ENCODE results near the gene SLC9C1.
A peak's percentile ranks its signal among the peaks of the same experiment; 100 is the strongest.

Gene SLC9C1

GRCh38 chr3:112293368-112294321 is at the start of gene SLC9C1:
Gene SLC9C1 (minus strand): TSS chr3:112294216. CDS start chr3:112286791, 7,425 bp downstream.
- DNase-seq: peak in 11 of 14 donors; percentile 14 to 85 (median 63)

- DNase-seq: no peak
These were observed 47.4 kb upstream of the SLC9C1 start for GRCh38 chr3:112341386-112341785.

GRCh38 chr3:112339609-112340008 is 45.6 kb upstream of the SLC9C1 start:
- no peak for DNase-seq

- no peak for DNase-seq
These were observed 45.1 kb upstream of the SLC9C1 start for GRCh38 chr3:112339134-112339533.

- DNase-seq: no peak
These were observed 44.7 kb upstream of the SLC9C1 start for GRCh38 chr3:112338727-112339056.

- DNase-seq: no peak
These were observed 44.2 kb upstream of the SLC9C1 start for GRCh38 chr3:112338021-112338726.

- DNase-seq: no peak
These were observed 41.4 kb upstream of the SLC9C1 start for GRCh38 chr3:112335434-112335781.

GRCh38 chr3:112334691-112335433 is 40.8 kb upstream of the SLC9C1 start:
- DNase-seq: no peak

GRCh38 chr3:112333381-112334317 is 39.6 kb upstream of the SLC9C1 start:
- peak in 9 of 14 donors; percentile 36 to 87 (median 68) for DNase-seq

GRCh38 chr3:112333002-112333380 is 39.0 kb upstream of the SLC9C1 start, which contains the start of gene CD200:
Gene CD200 (plus strand): TSS chr3:112333156. CDS start chr3:112333213, 57 bp downstream.
- peak in 10 of 14 donors; percentile 30 to 83 (median 68) for DNase-seq

GRCh38 chr3:112331851-112332250 is 37.8 kb upstream of the SLC9C1 start:
- DNase-seq: no peak

GRCh38 chr3:112327371-112327951 is 33.4 kb upstream of the SLC9C1 start:
- DNase-seq: peak in 2 of 14 donors; percentile 12 to 31

GRCh38 chr3:112321867-112322652 is 28.0 kb upstream of the SLC9C1 start:
- DNase-seq: no peak

- no peak for DNase-seq
These were observed 26.7 kb upstream of the SLC9C1 start for GRCh38 chr3:112320691-112321090.

- no peak for DNase-seq
These were observed 25.7 kb upstream of the SLC9C1 start for GRCh38 chr3:112319516-112320276.

- no peak for DNase-seq
These were observed 21.8 kb upstream of the SLC9C1 start for GRCh38 chr3:112315791-112316190.

- DNase-seq: no peak
These were observed 20.6 kb upstream of the SLC9C1 start for GRCh38 chr3:112314649-112315048.

GRCh38 chr3:112308151-112308911 is 14.3 kb upstream of the SLC9C1 start:
- DNase-seq: no peak

GRCh38 chr3:112307557-112307956 is 13.5 kb upstream of the SLC9C1 start:
- no peak for DNase-seq

All from C1 segment of cervical spinal cord (tissue), 14 donors.